A549 (cell line): ENCODE measurements around the gene LCE3E.

Experiments used
- CTCF ChIP-seq: fragments of >200 bp; sonication (Bioruptor Twin); formaldehyde crosslinking; IDR thresholded peaks from 3 replicates; pipeline ENCODE4 v1.5.1; 2016
- NFE2L2 ChIP-seq: fragments of 150-350 bp; conservative IDR thresholded peaks from 2 replicates; pipeline ENCODE4 v1.6.1; 2014; ENCODE audit warnings: low read length
- POLR2A ChIP-seq: IDR thresholded peaks from 2 replicates; pipeline ENCODE4 v1.6.1; 2012; ENCODE audit warnings: mild to moderate bottlenecking, low read length

- TF ChIP-seq NFE2L2, result no peak
- TF ChIP-seq CTCF, result no peak
- no peak for TF ChIP-seq POLR2A
Observed at GRCh38 chr1:152585586-152585985, 19.0 kb upstream of the LCE3E start.
